ENCODE data around the gene HOXB7.

HOXB7 gene

GRCh38 chr17:48621410-48622392 is 10.9 kb upstream of the HOXB7 start:
- Histone ChIP-seq H3K4me1 (ENCODE audit: control extremely low read depth in 1 of 4, control insufficient read depth in 4 of 4, insufficient read depth in 4 of 4, low read length in 3 of 4) (peaks cover 0 to 44% (median 39%) of the 10 kb centered on the region in 4 experiments), H3K4me3 (ENCODE audit: control insufficient read depth in 1 of 7, extremely low read depth in 1 of 7, insufficient read depth in 4 of 7, low read depth in 2 of 7, low read length in 6 of 7) (no peak overlapping the region), H3K36me3 (ENCODE audit: control insufficient read depth in 4 of 4, insufficient read depth in 4 of 4, low read length in 3 of 4) (no peaks in the 10 kb centered on the region), H3K9me3 (ENCODE audit: control extremely low read depth in 1 of 5, control insufficient read depth in 4 of 5, insufficient read depth in 2 of 5, low read depth in 1 of 5, low read length in 4 of 5) (no peaks in the 10 kb centered on the region), H3K27ac (ENCODE audit: insufficient read depth in 1 of 2, low read depth in 1 of 2, low read length in 2 of 2, poor library complexity in 1 of 2, severe bottlenecking in 2 of 2) (no peak overlapping the region), H3K27me3 (replicated peaks in 2 of 5; ENCODE audit: control insufficient read depth in 4 of 5, insufficient read depth in 5 of 5, low read length in 4 of 5) (peaks cover 14 to 98% (median 58%) of the 10 kb centered on the region in 5 experiments)
- POLR2A ChIA-PET, result no interaction called here
- WGBS (ENCODE audit: insufficient coverage), result 84% methylated on average over 28 of the region's 41 CpGs
- no peak for DNase-seq
- CTCF ChIA-PET, result interaction anchor here (0.8 to 3.0 kb wide), 3 partner anchors 10 to 595 kb away, joined by 3 to 14 read pairs (median 12); no protein-coding TSS in a partner anchor

GRCh38 chr17:48620461-48621139 is 9.8 kb upstream of the HOXB7 start:
- Histone ChIP-seq H3K27me3 (replicated peaks in 2 of 5; ENCODE audit: control insufficient read depth in 4 of 5, insufficient read depth in 5 of 5, low read length in 4 of 5) (peaks cover 14 to 100% (median 62%) of the 10 kb centered on the region in 5 experiments), H3K36me3 (ENCODE audit: control insufficient read depth in 4 of 4, insufficient read depth in 4 of 4, low read length in 3 of 4) (no peaks in the 10 kb centered on the region), H3K4me1 (ENCODE audit: control extremely low read depth in 1 of 4, control insufficient read depth in 4 of 4, insufficient read depth in 4 of 4, low read length in 3 of 4) (peaks cover 0 to 33% (median 29%) of the 10 kb centered on the region in 4 experiments), H3K27ac (ENCODE audit: insufficient read depth in 1 of 2, low read depth in 1 of 2, low read length in 2 of 2, poor library complexity in 1 of 2, severe bottlenecking in 2 of 2) (no peak overlapping the region), H3K9me3 (ENCODE audit: control extremely low read depth in 1 of 5, control insufficient read depth in 4 of 5, insufficient read depth in 2 of 5, low read depth in 1 of 5, low read length in 4 of 5) (no peaks in the 10 kb centered on the region), H3K4me3 (ENCODE audit: control insufficient read depth in 1 of 7, extremely low read depth in 1 of 7, insufficient read depth in 4 of 7, low read depth in 2 of 7, low read length in 6 of 7) (no peak overlapping the region)
- 93% methylated on average over 4 of the region's 6 CpGs for WGBS (ENCODE audit: insufficient coverage)
- DNase-seq, result no peak
- CTCF ChIA-PET, result interaction anchor here (1.7 to 2.9 kb wide), 2 partner anchors 12 to 22 kb away, joined by 3 to 12 read pairs; no protein-coding TSS in a partner anchor
- POLR2A ChIA-PET, result no interaction called here

GRCh38 chr17:48619826-48620449 is 9.1 kb upstream of the HOXB7 start:
- Histone ChIP-seq H3K27me3 (replicated peaks in 2 of 5; ENCODE audit: control insufficient read depth in 4 of 5, insufficient read depth in 5 of 5, low read length in 4 of 5) (peaks cover 14 to 100% (median 61%) of the 10 kb centered on the region in 5 experiments), H3K27ac (ENCODE audit: insufficient read depth in 1 of 2, low read depth in 1 of 2, low read length in 2 of 2, poor library complexity in 1 of 2, severe bottlenecking in 2 of 2) (no peak overlapping the region), H3K36me3 (ENCODE audit: control insufficient read depth in 4 of 4, insufficient read depth in 4 of 4, low read length in 3 of 4) (no peaks in the 10 kb centered on the region), H3K4me1 (ENCODE audit: control extremely low read depth in 1 of 4, control insufficient read depth in 4 of 4, insufficient read depth in 4 of 4, low read length in 3 of 4) (peaks cover 0 to 29% (median 23%) of the 10 kb centered on the region in 4 experiments), H3K9me3 (ENCODE audit: control extremely low read depth in 1 of 5, control insufficient read depth in 4 of 5, insufficient read depth in 2 of 5, low read depth in 1 of 5, low read length in 4 of 5) (no peaks in the 10 kb centered on the region), H3K4me3 (ENCODE audit: control insufficient read depth in 1 of 7, extremely low read depth in 1 of 7, insufficient read depth in 4 of 7, low read depth in 2 of 7, low read length in 6 of 7) (no peak overlapping the region)
- ChIA-PET POLR2A (no interaction called here), CTCF (interaction anchor here (1.2 to 2.9 kb wide), 3 partner anchors 12 to 173 kb away, joined by 3 to 12 read pairs (median 3); no protein-coding TSS in a partner anchor)
- 87% methylated on average over 32 of the region's 32 CpGs for WGBS (ENCODE audit: insufficient coverage)
- no peak for DNase-seq

- 7% methylated on average over 15 of the region's 25 CpGs for WGBS (ENCODE audit: insufficient coverage)
- Histone ChIP-seq H3K27ac (ENCODE audit: insufficient read depth in 1 of 2, low read depth in 1 of 2, low read length in 2 of 2, poor library complexity in 1 of 2, severe bottlenecking in 2 of 2) (no peak overlapping the region), H3K4me1 (ENCODE audit: control extremely low read depth in 1 of 4, control insufficient read depth in 4 of 4, insufficient read depth in 4 of 4, low read length in 3 of 4) (peaks cover 0 to 36% (median 28%) of the 10 kb centered on the region in 4 experiments), H3K27me3 (replicated peaks in 2 of 5; ENCODE audit: control insufficient read depth in 4 of 5, insufficient read depth in 5 of 5, low read length in 4 of 5) (peaks cover 14 to 100% (median 67%) of the 10 kb centered on the region in 5 experiments), H3K9me3 (ENCODE audit: control extremely low read depth in 1 of 5, control insufficient read depth in 4 of 5, insufficient read depth in 2 of 5, low read depth in 1 of 5, low read length in 4 of 5) (no peaks in the 10 kb centered on the region), H3K4me3 (ENCODE audit: control insufficient read depth in 1 of 7, extremely low read depth in 1 of 7, insufficient read depth in 4 of 7, low read depth in 2 of 7, low read length in 6 of 7) (peak overlapping the region in 6 of 7 experiments; percentile 34 to 70 (median 46)), H3K36me3 (ENCODE audit: control insufficient read depth in 4 of 4, insufficient read depth in 4 of 4, low read length in 3 of 4) (no peaks in the 10 kb centered on the region)
- POLR2A ChIA-PET, result interaction anchor here (0.6 kb wide), 1 partner anchor 30 kb away, joined by 4 read pairs; no protein-coding TSS in a partner anchor
- peak; percentile 80 to 83 (median 81) for DNase-seq
- CTCF ChIA-PET, result interaction anchor here (0.6 to 2.1 kb wide), 19 partner anchors 8 to 642 kb away, joined by 3 to 8 read pairs (median 4); partner anchors contain the start of gene HOXB5
These were observed 7.6 kb upstream of the HOXB7 start for GRCh38 chr17:48618256-48618896.

- ChIA-PET POLR2A (interaction anchor here (0.6 kb wide), 1 partner anchor 29 kb away, joined by 4 read pairs; no protein-coding TSS in a partner anchor), CTCF (interaction anchor here (0.6 to 2.1 kb wide), 20 partner anchors 9 to 592 kb away, joined by 3 to 8 read pairs (median 4); partner anchors contain the start of gene HOXB5)
- Histone ChIP-seq H3K27ac (ENCODE audit: insufficient read depth in 1 of 2, low read depth in 1 of 2, low read length in 2 of 2, poor library complexity in 1 of 2, severe bottlenecking in 2 of 2) (no peak overlapping the region), H3K9me3 (ENCODE audit: control extremely low read depth in 1 of 5, control insufficient read depth in 4 of 5, insufficient read depth in 2 of 5, low read depth in 1 of 5, low read length in 4 of 5) (no peaks in the 10 kb centered on the region), H3K27me3 (replicated peaks in 2 of 5; ENCODE audit: control insufficient read depth in 4 of 5, insufficient read depth in 5 of 5, low read length in 4 of 5) (peaks cover 14 to 100% (median 60%) of the 10 kb centered on the region in 5 experiments), H3K4me1 (ENCODE audit: control extremely low read depth in 1 of 4, control insufficient read depth in 4 of 4, insufficient read depth in 4 of 4, low read length in 3 of 4) (peaks cover 0 to 40% (median 34%) of the 10 kb centered on the region in 4 experiments), H3K36me3 (ENCODE audit: control insufficient read depth in 4 of 4, insufficient read depth in 4 of 4, low read length in 3 of 4) (no peaks in the 10 kb centered on the region), H3K4me3 (ENCODE audit: control insufficient read depth in 1 of 7, extremely low read depth in 1 of 7, insufficient read depth in 4 of 7, low read depth in 2 of 7, low read length in 6 of 7) (peak overlapping the region in 2 of 7 experiments; percentile 27 to 42)
- 8% methylated on average over 39 of the region's 43 CpGs for WGBS (ENCODE audit: insufficient coverage)
- DNase-seq, result no peak
These were observed 6.8 kb upstream of the HOXB7 start for GRCh38 chr17:48617471-48618255.
